Endodermal cell (in vitro differentiated cells): ENCODE results near the gene MIPEP. TPM values are rescaled to one million over a fixed set of nuclear protein-coding genes. Genes with fewer than 3 reads are reported as not detected.
A peak's percentile ranks its signal among the peaks of the same experiment; 100 is the strongest.
"Not testable (repeated sequence)": the region's sequence is repeated elsewhere in the genome, so short reads cannot be mapped to it uniquely, and the experiment has no call there.

Source experiments
- DNase-seq: peaks from one replicate; pipeline ENCODE4 v3.0.0-alpha.2; 2017
- H3K27ac ChIP-seq: 2 replicates; pipeline ENCODE4 v1.5.1; 2013; ENCODE audit warnings: mild to moderate bottlenecking, low read depth, low read length, moderate library complexity
- H3K27me3 ChIP-seq: 2 replicates; pipeline ENCODE4 v1.6.1; 2013; ENCODE audit warnings: mild to moderate bottlenecking, low read length, moderate library complexity; ENCODE audit not compliant: insufficient read depth, control insufficient read depth, poor library complexity, severe bottlenecking
- H3K36me3 ChIP-seq: 2 replicates; pipeline ENCODE4 v1.7.0; 2013; ENCODE audit warnings: mild to moderate bottlenecking, low read length, moderate library complexity; ENCODE audit not compliant: control insufficient read depth, insufficient read depth
- H3K4me1 ChIP-seq: one replicate; pipeline ENCODE4 v1.7.0; 2013; ENCODE audit warnings: low read length; ENCODE audit not compliant: control insufficient read depth, insufficient read depth
- H3K4me3 ChIP-seq: 2 replicates; pipeline ENCODE4 v1.5.1; 2013; ENCODE audit warnings: mild to moderate bottlenecking, low read length, moderate library complexity
- H3K9ac ChIP-seq: 2 replicates; pipeline ENCODE4 v1.6.1; 2013; ENCODE audit warnings: mild to moderate bottlenecking, low read length, moderate library complexity; ENCODE audit not compliant: poor library complexity, severe bottlenecking; ENCODE audit errors: extremely low read depth
- H3K9me3 ChIP-seq: 2 replicates; pipeline ENCODE4 v1.6.1; 2013; ENCODE audit warnings: mild to moderate bottlenecking, low read length, moderate library complexity; ENCODE audit not compliant: control insufficient read depth
- H3K27ac Mint-ChIP-seq: 2 replicates; pipeline ENCODE4 v1.8.0; 2020; ENCODE audit warnings: mixed read lengths
- H3K27me3 Mint-ChIP-seq: 2 replicates; pipeline ENCODE4 v1.8.0; 2021; ENCODE audit warnings: mild to moderate bottlenecking, mixed read lengths; ENCODE audit not compliant: insufficient read depth
- H3K36me3 Mint-ChIP-seq: 2 replicates; pipeline ENCODE4 v1.8.0; 2020; ENCODE audit warnings: low read depth, mixed read lengths
- H3K4me1 Mint-ChIP-seq: 2 replicates; pipeline ENCODE4 v1.8.0; 2020; ENCODE audit warnings: mixed read lengths
- H3K4me3 Mint-ChIP-seq: 2 replicates; pipeline ENCODE4 v1.8.0; 2020; ENCODE audit warnings: mild to moderate bottlenecking, moderate library complexity, mixed read lengths
- H3K9me3 Mint-ChIP-seq: 2 replicates; pipeline ENCODE4 v1.8.0; 2020; ENCODE audit warnings: mild to moderate bottlenecking, mixed read lengths
- CTCF ChIP-seq: fragments of 200-600 bp; sonication (generic); conservative IDR thresholded peaks from 2 replicates; pipeline ENCODE4 v1.5.0; 2021; ENCODE audit warnings: antibody characterized with exemption, mild to moderate bottlenecking
- WGBS, 2 experiments: methylation state at CpG; one replicate each; pipeline versions ENCODE4 v1.1.5 to v1.1.7; 2013; ENCODE audit warnings: missing lambda C conversion rate in 2 of 2, mixed read lengths in 1 of 2; ENCODE audit not compliant: insufficient coverage in 1 of 2, insufficient read length in 1 of 2; 5-methylcytosine and 5-hydroxymethylcytosine counted together
- total RNA-seq, 2 donors: library from RNA; stranded (reverse); fragmentation: NEBNext Ultra II Directional in 1 of 2; extraction: Animal tissue kit (Norgen Biotek cat#: 25700) in 1 of 2; gene quantifications; 2 replicates in 1 of 2; 3 replicates in 1 of 2; pipeline ENCODE4 v1.2.1, GENCODE V29; 2021

MIPEP gene
- total RNA-seq, 2 donors from 2014 or later, result 23.1 to 23.9 TPM

DNA sequence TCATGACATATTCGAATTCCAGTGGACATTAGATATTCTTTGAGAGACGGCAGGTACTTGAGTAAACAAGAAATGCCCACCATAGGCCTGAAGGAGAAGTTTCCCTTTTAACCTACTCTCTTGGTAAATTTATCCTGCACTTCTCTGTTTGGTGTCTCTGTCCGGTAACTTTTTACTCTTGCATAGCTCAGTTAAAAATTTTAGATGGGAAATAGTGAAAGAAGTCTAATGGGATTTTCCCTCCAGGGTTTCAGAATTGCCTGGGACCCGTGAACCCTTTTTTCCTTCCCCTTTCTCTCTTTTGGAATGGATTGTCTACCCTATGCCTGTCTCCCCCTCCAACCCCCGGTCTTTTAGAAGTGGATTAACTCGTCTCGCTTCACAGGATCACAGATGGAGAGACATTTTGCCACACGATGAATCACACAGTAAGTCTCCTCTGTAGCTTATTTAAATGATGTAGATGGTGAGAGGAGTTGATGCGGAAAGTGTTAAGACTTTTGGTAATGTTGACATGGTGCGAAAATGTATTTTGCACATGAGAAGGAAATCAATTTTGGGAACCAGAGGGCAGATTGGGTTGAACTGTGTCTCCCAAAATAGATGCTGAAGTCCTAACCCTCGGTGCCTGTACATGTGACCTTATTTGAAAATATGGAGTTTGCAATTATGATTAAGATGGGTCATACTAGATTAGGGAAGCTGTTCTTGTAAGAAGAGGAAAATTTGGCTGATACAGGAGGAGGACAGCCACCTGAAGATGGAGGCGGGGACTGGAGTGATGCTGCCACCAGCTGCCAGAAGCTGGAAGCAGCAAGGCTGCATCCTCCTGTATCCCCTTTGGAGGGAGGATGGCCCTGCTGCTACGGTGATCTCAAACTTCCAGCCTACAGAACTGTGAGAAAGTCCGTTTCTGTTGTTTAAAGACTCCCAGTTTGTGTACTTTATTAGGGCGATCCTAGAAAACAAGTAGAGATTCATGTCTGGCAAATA, 711 bp upstream of the MIPEP start:
- no peaks in the 10 kb centered on the region for H3K4me1 ChIP-seq
- peak overlapping the region; percentile 36 for H3K4me3 ChIP-seq
- Mint-ChIP-seq H3K4me1 (peaks cover 13% of the 10 kb centered on the region), H3K27ac (peak overlapping the region; percentile 52), H3K27me3 (no peaks in the 10 kb centered on the region), H3K36me3 (peaks cover 3% of the 10 kb centered on the region), H3K9me3 (no peaks in the 10 kb centered on the region), H3K4me3 (peak overlapping the region; percentile 78)
- peak; percentile 44 for DNase-seq
- no peaks in the 10 kb centered on the region for H3K9me3 ChIP-seq
- H3K27me3 ChIP-seq, result no peaks in the 10 kb centered on the region
- H3K36me3 ChIP-seq, result peaks cover 4% of the 10 kb centered on the region
- no peak overlapping the region for H3K9ac ChIP-seq
- WGBS, 2 experiments, result 48 to 49% methylated on average over 13 to 15 of the region's 15 CpGs
- peak; percentile 67 for TF ChIP-seq CTCF
- H3K27ac ChIP-seq, result no peak overlapping the region

DNA sequence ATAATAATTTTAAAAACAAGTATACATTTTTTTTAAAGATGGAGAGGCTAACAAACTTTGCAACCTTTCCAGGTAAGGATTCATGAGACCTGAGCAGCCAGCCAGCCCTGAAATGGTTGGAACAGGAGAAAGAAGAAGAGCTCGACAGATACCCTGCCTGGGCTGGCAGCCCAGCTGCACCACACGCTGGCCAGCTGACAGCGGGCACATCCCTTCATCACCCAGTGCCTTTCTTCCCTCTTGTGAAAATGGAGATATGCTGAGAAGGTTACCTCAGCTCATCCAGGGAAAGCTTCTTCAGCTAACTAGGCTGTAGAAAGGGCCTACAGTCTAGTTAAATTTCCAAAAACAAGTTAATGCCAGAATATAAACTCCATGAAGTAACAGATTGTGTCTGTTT, 4.8 kb downstream of the MIPEP start:
- H3K27ac ChIP-seq, H3K27ac Mint-ChIP-seq, H3K4me3 Mint-ChIP-seq, H3K9me3 Mint-ChIP-seq, H3K9ac ChIP-seq, H3K27me3 ChIP-seq, H3K9me3 ChIP-seq, DNase-seq, H3K4me1 ChIP-seq, H3K4me3 ChIP-seq, H3K27me3 Mint-ChIP-seq: not testable (repeated sequence)
- Mint-ChIP-seq H3K36me3 (peaks cover 25% of the 10 kb centered on the region), H3K4me1 (peaks cover 21% of the 10 kb centered on the region)
- 100% methylated on average over 3 of the region's 3 CpGs; no CpG with 5 or more reads in 1 of the 2 experiments for WGBS, 2 experiments
- H3K36me3 ChIP-seq, result peaks cover 14% of the 10 kb centered on the region

DNA sequence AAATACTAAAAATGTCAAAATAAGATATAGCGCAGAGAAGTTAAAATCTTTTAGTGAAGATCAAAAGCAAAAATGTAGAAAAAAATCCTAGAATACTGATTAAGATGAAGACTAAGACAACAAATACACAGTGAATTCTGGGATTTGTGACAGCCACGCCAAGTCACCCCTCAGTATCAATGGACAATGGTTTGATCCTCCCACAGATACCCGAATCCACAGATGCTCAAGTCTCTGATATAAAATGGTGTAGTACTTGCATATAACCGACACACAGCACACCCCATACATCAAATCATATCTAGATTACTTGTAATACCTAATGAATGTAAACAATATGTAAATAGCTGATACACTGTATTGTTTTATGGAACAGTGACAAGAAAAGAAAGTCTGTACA, 5.9 kb downstream of the MIPEP start:
- peaks cover 35% of the 10 kb centered on the region for H3K36me3 Mint-ChIP-seq
- H3K27ac Mint-ChIP-seq, result no peak overlapping the region
- TF ChIP-seq CTCF, result no peak
- H3K4me1 Mint-ChIP-seq, result peaks cover 20% of the 10 kb centered on the region
- H3K4me3 ChIP-seq, result no peak overlapping the region
- no peaks in the 10 kb centered on the region for H3K9me3 Mint-ChIP-seq
- no peak overlapping the region for H3K9ac ChIP-seq
- H3K27me3 ChIP-seq, result no peaks in the 10 kb centered on the region
- DNase-seq, result no peak
- H3K9me3 ChIP-seq, result peaks cover 5% of the 10 kb centered on the region
- H3K27ac ChIP-seq, result no peak overlapping the region
- peaks cover 6% of the 10 kb centered on the region for H3K4me1 ChIP-seq
- no peaks in the 10 kb centered on the region for H3K27me3 Mint-ChIP-seq
- H3K36me3 ChIP-seq, result peaks cover 22% of the 10 kb centered on the region
- no peak overlapping the region for H3K4me3 Mint-ChIP-seq
- WGBS, 2 experiments, result 100% methylated on average over 2 of the region's 4 CpGs; no CpG with 5 or more reads in 1 of the 2 experiments

DNA sequence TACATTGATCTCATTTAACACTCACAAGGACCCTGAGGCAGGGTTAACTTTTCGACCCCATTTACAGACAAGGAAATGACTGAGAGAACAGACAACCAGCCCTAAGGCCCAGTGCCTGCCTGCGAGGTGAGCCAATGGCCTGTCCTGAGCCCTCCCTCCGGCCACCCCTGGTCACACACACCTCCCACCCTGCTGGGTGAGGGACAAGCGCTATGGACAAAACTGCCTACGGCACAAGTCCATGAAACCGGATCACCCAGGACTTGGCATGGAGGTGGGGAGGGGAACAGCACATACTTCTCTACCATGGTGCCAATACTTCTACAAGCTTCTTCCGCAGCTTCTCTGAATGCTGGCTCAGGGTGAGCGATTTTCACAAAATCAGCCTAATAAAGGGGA, 7.8 kb downstream of the MIPEP start:
- H3K9me3 Mint-ChIP-seq, H3K27ac ChIP-seq, H3K4me3 Mint-ChIP-seq, H3K4me3 ChIP-seq, H3K27me3 Mint-ChIP-seq, H3K4me1 ChIP-seq, H3K9me3 ChIP-seq, H3K27ac Mint-ChIP-seq, H3K27me3 ChIP-seq, H3K9ac ChIP-seq: not testable (repeated sequence)
- H3K4me1 Mint-ChIP-seq, result peaks cover 14% of the 10 kb centered on the region
- peaks cover 34% of the 10 kb centered on the region for H3K36me3 ChIP-seq
- 86 to 100% methylated on average over 5 to 8 of the region's 8 CpGs for WGBS, 2 experiments
- DNase-seq, result peak; percentile 47
- peaks cover 38% of the 10 kb centered on the region for H3K36me3 Mint-ChIP-seq

DNA sequence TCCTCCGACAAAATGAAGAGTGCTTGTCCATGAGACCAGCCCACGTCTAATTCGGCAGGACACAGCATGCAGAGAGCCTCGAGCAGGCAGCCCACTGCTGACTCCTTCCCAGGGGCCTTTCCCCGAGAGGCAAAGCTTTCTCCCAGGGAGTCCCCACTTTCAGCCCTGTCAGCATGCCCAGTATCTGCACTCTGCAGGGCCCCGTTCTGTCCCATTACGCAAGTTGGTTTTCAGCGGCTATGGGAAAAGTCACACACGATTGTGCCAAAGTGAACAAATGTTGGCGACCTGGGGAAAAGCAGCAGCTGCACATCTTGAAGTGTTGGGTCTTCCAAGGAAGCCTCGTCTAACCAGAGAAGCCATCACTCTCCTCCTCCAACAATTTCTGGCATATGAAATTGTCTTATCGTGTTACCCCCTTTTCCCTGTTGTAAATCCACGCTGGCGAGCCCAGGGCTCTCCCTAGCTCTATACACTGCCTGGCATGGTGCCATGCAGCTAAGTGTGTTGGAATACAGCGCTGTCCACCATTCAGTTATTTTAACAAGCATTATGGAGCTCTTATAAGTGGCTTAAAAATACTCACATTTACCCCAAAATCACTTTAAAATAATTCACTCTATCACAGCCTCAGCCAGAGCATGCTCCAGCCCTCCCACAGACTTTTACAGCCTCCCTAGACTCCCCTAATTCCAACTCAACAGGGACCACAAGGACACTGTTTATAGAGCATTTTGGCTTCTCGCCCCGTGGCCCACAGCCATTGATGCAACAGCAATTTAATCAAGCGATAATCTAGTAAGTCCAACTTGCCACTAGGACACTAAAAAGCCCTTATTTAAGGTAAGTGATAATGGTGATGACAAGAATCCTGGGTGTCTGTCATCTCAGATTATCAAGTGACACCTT, 8.5 kb downstream of the MIPEP start:
- H3K4me1 ChIP-seq, H3K4me3 Mint-ChIP-seq, H3K27ac Mint-ChIP-seq, H3K27ac ChIP-seq, H3K9me3 ChIP-seq, H3K9me3 Mint-ChIP-seq, DNase-seq, H3K27me3 ChIP-seq, H3K4me3 ChIP-seq, H3K27me3 Mint-ChIP-seq, H3K9ac ChIP-seq: not testable (repeated sequence)
- peaks cover 34% of the 10 kb centered on the region for H3K36me3 ChIP-seq
- 95 to 100% methylated on average over 1 to 10 of the region's 18 CpGs for WGBS, 2 experiments
- Mint-ChIP-seq H3K4me1 (peaks cover 14% of the 10 kb centered on the region), H3K36me3 (peaks cover 38% of the 10 kb centered on the region)
